RPMI7951 (cell line): ENCODE measurements around the gene FAM174C. TPM values are rescaled to one million over a fixed set of nuclear protein-coding genes. Genes with fewer than 3 reads are reported as not detected.
"Not testable (repeated sequence)": the region's sequence is repeated elsewhere in the genome, so short reads cannot be mapped to it uniquely, and the experiment has no call there.

Experiments used
- DNase-seq: peaks from one replicate; pipeline ENCODE4 v3.0.0-alpha.2; 2012; ENCODE audit warnings: low read depth
- total RNA-seq: library from RNA; depleted of rRNA; stranded (reverse); fragments of >200 nt; shearing (Covaris generic); gene quantifications from 2 replicates; pipeline ENCODE4 v1.2.3, GENCODE V29; 2014; rRNA removed

Gene FAM174C
- total RNA-seq, 1 experiment from 2014 or later = 57.6 TPM

DNA sequence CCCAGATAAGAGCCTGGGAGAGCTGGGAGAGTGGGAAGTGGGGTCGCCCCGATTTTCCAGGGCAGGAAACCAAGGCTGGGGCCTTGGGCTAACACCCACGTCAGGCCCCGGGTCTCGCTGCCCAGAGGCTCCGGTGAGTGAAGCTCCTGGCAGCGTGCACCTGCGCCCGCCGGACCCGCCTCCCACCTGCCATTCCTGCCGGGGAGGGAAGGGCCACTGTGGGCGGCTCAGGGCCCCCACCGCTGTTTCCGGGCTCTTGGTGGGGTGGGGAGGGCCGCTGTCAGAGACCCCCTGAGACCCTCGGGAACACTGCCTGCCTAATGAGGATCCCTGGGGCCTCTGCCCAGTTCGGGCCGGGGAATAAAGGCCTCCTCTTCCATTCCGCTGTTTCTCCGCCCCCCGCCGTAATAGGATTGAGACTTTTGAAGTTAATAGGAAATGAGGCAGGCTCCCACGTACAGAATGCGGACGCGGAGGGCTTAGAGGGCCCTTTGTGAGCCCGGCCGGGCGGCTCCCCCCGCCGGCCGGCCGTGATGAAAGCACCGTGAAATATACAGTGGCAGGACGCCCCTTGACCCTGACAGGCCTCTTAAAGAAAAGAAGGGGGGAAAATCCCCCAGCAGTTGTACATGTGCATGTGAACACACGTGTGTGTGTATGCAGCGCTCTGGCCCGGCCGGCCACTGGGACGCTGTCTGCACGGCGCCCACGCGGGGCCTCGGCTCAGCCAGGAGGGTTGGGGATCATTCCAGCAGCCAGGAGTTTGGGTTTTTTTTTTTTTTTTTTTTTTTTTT lies 43.5 kb downstream of the FAM174C start:
- no peak for DNase-seq

DNA sequence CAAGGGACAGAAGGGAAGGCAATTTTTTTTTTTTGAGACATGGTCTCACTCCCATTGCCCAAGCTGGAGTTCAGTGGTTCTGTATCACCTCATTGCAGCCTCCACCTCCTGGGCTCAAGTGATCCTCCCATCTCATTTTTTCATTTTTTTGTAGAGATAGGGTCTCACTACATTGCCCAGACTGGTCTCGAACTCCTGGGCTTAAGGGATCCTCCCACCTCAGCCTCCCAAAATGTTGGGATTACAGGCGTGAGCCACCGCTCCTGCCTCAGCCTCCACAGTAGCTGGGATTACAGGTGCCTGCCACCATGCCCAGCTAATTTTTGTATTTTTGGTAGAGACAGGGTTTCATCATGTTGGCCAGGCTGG lies 44.9 kb downstream of the FAM174C start:
- DNase-seq = not testable (repeated sequence)

DNA sequence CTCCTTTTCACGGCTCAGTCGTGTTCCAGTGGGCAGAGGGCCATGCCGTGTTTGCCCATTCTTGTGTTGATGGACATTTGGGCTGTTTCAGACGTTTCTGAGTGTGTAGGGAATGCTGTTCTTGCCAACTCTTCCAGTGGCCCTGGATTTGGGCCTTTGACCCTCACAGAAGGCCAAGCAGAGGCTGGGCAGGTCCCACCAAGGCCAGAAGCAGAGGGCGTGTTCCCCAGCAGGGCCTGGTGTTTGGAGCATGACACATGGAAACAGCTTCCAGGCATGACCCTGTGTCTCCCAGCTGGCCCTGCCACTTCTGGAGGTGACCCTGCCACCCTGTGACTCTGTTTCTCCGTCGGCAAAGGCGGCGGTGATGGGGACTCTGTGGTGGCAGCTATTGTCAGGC lies 46.2 kb downstream of the FAM174C start:
- no peak for DNase-seq

DNA sequence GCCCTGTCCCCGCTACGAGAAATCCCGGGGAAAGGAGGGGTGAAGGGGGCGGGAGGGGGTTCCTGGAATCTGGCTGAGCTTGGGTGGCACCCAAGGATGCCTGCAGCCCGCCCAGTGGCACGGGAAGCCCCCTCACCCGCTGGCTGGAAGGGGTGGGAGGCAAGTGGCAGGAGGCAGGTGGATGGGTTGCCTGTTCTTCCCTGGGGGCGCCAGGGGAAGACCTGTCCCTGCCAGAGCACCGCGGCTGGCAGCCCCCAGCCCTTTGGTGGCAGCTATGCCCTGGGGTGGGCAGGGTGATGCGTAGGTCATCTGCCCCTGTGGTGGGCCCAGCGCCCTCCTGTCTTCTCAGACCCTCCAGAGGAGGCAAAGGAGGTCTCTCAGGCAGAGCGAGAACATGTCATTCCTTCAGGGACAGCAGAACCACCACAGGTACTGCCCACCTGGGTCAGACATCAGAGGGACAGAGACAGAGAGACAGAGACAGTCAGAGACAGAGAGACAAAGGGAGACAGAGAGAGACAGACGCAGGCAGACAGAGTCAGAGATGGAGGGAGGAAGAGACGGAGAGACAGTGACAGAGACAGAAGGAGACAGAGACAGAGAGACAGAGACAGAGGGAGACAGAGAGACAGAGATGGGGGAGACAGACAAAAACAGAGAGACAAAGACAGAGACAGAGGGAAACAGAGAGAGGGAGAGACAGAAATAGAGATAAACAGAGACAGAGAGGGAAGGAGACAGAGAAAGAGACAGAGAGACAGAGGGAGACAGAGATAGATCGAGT lies 47.1 kb downstream of the FAM174C start:
- DNase-seq = no peak

DNA sequence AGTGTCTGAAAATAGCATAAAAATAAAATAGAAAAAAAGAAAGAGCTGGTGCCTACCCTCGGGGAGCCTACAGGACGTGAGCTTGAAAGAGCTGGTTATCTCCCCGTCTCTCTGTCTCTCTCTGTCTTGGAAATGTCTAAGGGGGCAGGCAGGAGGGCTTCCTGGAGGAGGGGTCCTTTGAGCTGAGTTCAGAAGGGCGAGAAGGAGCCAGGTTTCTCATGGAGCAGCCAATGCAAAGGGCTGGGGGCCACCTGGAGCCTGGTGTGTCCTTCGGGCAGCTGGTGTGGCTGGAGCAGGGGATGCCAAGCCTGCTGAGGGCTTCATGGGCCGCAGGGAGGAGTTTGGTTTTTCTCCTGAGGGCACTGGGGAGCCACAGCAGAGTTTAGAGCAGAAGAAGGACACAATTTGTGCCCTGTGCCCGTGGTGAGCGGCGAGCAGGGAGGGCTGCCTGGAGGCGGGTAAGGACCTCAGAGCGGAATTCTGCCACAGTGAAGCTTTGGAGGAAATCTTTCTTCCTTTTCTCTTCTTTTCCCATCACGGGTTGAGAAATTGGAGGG lies 49.0 kb downstream of the FAM174C start:
- no peak for DNase-seq

DNA sequence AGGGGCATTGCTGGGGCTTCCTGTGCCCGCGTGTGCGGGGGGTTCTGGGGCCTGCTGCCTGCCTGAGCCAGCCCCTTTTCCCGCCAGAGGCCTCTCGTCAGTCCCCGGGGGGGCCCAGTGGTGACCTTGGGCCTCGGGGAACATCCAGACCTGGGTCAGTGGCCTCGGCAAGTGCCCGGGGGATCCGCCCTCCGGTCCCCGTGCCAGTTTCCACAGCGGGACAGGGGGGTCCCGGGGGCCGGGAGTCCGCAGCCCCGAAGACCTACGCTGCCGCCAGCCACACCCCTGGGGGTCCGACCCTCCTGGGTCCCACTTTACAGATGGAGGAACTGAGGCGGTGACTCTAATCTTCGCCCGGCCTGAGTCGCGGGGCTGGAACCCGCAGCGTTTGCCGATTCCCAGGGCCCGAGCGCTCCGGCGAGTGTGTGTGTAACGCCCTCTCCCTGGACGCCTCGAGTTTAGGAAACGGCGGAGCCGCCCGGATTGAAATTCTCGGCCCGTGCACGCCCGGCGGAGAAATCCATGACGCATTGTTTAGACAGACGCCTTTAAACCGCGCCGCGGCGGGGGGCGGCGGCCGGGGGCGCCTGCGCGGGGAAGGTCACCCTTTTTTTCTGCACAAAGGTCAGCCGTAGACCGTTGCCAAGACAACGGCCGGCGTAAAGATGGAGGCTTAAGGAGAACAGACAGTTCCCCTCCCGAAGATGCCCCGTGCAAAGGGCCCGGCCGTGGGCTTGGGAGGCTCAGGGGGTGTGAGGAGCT lies 49.7 kb downstream of the FAM174C start:
- DNase-seq = peak; percentile 60

DNA sequence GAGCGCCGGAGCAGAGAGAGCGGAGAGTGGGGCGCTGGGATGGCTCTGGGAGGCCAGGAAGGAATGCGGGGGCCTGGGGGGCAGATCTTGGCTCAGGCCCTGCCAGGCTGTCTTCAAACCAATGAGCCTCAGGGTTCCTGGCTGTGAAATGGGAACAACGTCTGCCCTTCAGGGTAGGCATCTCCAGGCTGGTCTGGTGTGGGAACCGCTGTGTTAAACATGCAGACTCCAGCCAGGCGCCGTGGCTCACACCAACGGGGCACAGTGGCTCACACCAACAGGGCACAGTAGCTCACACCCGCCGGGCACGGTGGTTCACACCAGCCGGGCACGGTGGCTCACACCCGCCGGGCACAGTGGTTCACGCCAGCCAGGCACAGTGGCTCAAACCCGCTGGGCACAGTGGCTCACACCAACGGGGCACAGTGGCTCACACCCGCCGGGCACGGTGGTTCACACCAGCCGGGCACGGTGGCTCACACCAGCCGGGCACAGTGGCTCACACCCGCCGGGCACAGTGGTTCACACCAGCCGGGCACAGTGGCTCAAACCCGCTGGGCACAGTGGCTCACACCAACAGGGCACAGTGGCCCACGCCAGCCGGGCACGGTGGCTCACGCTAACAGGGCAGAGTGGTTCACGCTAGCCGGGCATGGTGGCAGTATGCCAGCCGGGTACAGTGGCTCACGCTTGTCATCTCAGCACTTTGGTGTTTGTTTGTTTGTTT lies 50.4 kb downstream of the FAM174C start:
- no peak for DNase-seq

DNA sequence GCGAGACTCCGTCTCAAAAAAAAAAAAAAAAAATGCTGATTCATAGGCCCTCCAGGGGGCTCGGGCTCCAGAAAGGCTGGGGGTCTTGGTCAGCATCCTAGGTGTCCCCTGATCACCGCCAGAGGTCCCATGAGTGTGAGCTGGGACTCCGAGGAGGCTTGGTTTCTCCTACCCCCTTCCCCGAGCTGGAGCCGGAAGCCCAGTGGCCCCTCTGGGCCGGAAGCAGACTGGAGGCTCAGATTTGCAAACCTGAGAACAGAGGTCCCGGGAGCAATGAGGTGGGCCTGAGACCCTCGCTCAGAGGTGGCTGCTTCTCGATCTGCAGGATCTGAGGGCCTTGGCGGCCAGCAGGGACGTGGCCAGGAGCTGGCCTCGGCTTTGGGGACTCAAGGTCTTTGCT lies 51.8 kb downstream of the FAM174C start:
- DNase-seq = no peak

Other genes starting within 250 kb of the FAM174C start
- 179 and 199 TPM in 2 replicates for gene CNN2, start 248.9 kb upstream of the FAM174C start, total RNA-seq
- gene ABCA7, start 235.4 kb upstream of the FAM174C start, total RNA-seq = 1.5 and 3.4 TPM in 2 replicates
- gene ARHGAP45, start 208.4 kb upstream of the FAM174C start, total RNA-seq = 0.98 and 1.3 TPM in 2 replicates
- gene POLR2E, start 180.2 kb upstream of the FAM174C start, total RNA-seq = 128 and 158 TPM in 2 replicates
- 386 and 470 TPM in 2 replicates for gene GPX4, start 171.5 kb upstream of the FAM174C start, total RNA-seq
- 12.1 and 16.3 TPM in 2 replicates for gene SBNO2, start 101.3 kb upstream of the FAM174C start, total RNA-seq
- 19.8 and 34.9 TPM in 2 replicates for gene STK11, start 69.8 kb upstream of the FAM174C start, total RNA-seq
- gene CBARP, start 37.5 kb upstream of the FAM174C start, total RNA-seq = 0.48 and 0.88 TPM in 2 replicates
- gene ATP5F1D, start 33.8 kb upstream of the FAM174C start, total RNA-seq = 41.8 and 78.0 TPM in 2 replicates
- 3.2 and 4.1 TPM in 2 replicates for gene MIDN, start 26.9 kb upstream of the FAM174C start, total RNA-seq
- 44.2 and 66.8 TPM in 2 replicates for gene CIRBP, start 6.2 kb upstream of the FAM174C start, total RNA-seq
- gene EFNA2, start 10.3 kb downstream of the FAM174C start, total RNA-seq = not detected in 2 replicates
- 99.1 and 139 TPM in 2 replicates for gene NDUFS7, start 108.4 kb downstream of the FAM174C start, total RNA-seq
- 15.3 and 24.9 TPM in 2 replicates for gene GAMT, start 126.0 kb downstream of the FAM174C start, total RNA-seq
- gene DAZAP1, start 132.1 kb downstream of the FAM174C start, total RNA-seq = 43.9 and 88.3 TPM in 2 replicates
- 1,276 and 1,680 TPM in 2 replicates for gene RPS15, start 162.9 kb downstream of the FAM174C start, total RNA-seq
- not detected in 2 replicates for gene APC2, start 174.6 kb downstream of the FAM174C start, total RNA-seq
- 25.2 and 27.1 TPM in 2 replicates for gene C19orf25, start 203.7 kb downstream of the FAM174C start, total RNA-seq
- 0.39 and 5.5 TPM in 2 replicates for gene PCSK4, start 214.8 kb downstream of the FAM174C start, total RNA-seq
- gene REEP6, start 215.7 kb downstream of the FAM174C start, total RNA-seq = 3.3 and 4.2 TPM in 2 replicates
- 1.6 and 3.8 TPM in 2 replicates for gene ADAMTSL5, start 237.5 kb downstream of the FAM174C start, total RNA-seq
- gene PLK5, start 248.5 kb downstream of the FAM174C start, total RNA-seq = not detected in 2 replicates